AG10803 (cell line): ENCODE measurements around the gene NMRK2.
"Not testable (repeated sequence)": the region's sequence is repeated elsewhere in the genome, so short reads cannot be mapped to it uniquely, and the experiment has no call there.

Experiments used
- DNase-seq: peaks from one replicate; pipeline ENCODE4 v3.0.0; 2010; ENCODE audit warnings: low read depth
- H3K4me3 ChIP-seq: 2 replicates; pipeline ENCODE4 v1.5.1; 2011; ENCODE audit warnings: mild to moderate bottlenecking, low read length, control low read depth
- CTCF ChIP-seq: conservative IDR thresholded peaks from 2 replicates; pipeline ENCODE4 v1.5.1; 2011; ENCODE audit warnings: mild to moderate bottlenecking, low read length, control low read depth, inconsistent platforms

The NMRK2 gene

GRCh38 chr19:3932931-3933810, at the start of gene NMRK2:
NMRK2 (plus strand) TSS chr19:3933069; CDS start chr19:3933672, 603 bp downstream.
- H3K4me3 ChIP-seq, result no peak within 1 kb of the TSS
- no peak for DNase-seq
- TF ChIP-seq CTCF, result no peak

DNA sequence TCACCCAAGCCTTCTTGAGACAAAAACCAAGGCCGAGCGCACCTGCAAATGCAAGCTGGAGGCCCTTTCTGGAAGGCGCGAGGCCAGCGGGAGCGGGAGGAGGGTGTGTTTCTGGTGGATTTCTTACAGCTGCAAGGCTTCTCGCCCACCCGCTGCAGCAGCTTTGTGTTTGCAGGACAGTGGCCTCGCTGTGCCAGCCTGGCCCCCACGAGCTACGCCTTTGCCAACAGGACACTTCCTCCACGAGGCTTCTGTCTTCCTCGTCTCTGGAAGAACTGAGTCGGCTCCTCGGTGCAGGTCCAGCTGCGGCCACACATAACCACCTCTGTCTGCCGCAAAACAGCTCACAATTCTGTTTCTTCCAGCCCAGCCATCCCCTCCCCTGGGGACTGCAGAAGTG, 42.3 kb upstream of the NMRK2 start:
- no peak for DNase-seq
- no peak for TF ChIP-seq CTCF
- no peak overlapping the region for H3K4me3 ChIP-seq

DNA sequence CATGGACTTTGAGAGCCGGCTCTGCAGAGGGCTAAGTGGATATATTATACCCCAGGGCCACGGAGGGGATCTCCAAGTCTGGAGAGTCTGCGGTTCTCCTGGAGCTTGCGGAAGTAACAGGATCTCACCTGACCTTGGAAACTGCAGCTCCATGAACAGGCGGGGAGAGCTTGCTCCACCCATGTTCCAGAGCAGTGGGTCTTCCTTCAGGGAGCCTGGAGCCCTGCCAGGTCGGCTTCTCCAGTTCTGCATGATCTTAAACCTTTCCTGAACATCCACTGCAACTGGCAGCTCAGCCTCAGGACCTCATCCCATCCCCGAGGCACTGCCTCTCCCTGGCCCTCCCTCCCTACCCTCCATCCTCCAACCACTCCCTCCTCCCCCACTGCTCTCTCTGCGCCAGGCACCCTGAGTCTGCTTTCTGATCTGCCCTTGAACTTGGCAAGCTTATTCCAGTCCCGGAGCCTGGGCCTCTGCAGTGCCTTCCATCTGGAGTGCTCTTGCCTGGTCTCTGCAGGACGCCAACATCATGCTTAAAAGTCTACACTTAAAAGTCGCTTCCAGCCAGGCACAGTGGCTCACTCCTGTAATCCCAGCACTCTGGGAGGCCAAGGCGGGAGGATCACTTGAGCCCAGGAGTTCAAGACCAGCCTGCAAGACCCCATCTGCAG, 39.2 kb upstream of the NMRK2 start:
- DNase-seq, result no peak
- H3K4me3 ChIP-seq, result no peak overlapping the region
- no peak for TF ChIP-seq CTCF

DNA sequence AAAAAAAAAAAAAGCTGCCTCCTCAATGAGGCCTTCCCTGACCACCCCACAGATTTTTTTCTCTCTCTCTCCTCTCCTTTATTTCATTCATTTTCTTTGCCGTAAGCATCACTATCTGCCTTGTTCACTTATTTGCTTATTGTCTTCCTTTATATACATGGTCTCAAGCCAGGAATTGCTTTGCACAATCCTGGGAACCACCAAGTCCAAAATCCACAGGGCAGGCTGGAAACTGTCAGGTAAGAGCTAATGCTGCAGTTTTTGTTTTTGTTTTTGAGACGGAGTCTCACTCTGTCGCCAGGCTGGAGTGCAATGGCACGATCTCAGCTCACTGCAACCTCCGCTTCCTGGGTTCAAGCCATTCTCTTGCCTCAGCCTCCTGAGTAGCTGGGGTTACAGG, 37.9 kb upstream of the NMRK2 start:
- not testable (repeated sequence) for H3K4me3 ChIP-seq, DNase-seq

GRCh38 chr19:3895788-3896187, 37.1 kb upstream of the NMRK2 start:
- DNase-seq, result no peak
- TF ChIP-seq CTCF, result no peak
- no peak overlapping the region for H3K4me3 ChIP-seq

DNA sequence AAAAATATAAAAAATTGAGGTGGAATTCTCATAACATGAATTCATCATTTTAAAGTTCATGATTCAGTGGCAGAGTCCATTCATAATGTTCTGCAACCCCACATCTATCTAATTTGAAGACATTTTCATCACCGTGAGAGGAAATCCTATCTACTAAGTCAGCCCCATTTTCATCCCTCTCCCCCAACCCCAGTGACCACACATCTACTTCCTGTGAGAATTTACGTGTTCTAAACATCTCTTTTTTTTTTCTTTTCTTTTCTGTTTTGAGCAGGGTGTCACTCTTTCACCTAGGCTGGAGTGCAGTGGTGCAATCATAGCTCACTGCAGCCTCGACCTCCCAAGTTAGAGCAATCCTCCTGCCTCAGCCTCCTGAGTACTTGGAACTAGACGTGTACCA, 34.9 kb upstream of the NMRK2 start:
- H3K4me3 ChIP-seq, result no peak overlapping the region
- no peak for TF ChIP-seq CTCF
- DNase-seq, result no peak

GRCh38 chr19:3898426-3898825, 34.4 kb upstream of the NMRK2 start:
- no peak for DNase-seq
- TF ChIP-seq CTCF, result no peak
- no peak overlapping the region for H3K4me3 ChIP-seq
